ENCODE measurements around the gene AGAP2. TPM values are rescaled to one million over a fixed set of nuclear protein-coding genes. Genes with fewer than 3 reads are reported as not detected.
"Not testable (repeated sequence)": the region's sequence is repeated elsewhere in the genome, so short reads cannot be mapped to it uniquely, and the experiment has no call there.

Gene AGAP2
- total and polyA plus RNA-seq, 9 of the 15 experiments (the other 6 are each of a cell fraction or from before 2014, with no cell fraction given): 0.04 to 0.77 (median 0.28) TPM; not detected in 1

DNA sequence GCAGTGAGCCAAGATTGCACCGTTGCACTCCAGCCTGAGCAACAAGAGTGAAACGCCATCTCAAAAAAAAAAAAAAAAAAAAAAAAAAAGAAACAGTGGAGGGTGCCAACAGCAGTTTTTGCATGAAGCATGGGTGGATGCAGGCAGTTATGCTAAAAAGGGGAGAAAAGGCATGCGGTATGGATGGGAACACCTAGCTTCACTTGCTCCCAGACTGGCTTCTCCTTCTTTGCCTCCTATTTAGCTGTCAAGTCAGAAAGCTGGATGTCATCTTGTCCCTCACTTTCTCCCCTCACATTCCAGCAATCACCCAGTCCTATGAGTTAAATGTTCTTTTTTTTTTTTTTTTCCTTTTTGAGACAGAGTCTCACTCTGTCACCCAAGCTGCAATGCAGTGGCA lies 36.5 kb upstream of the AGAP2 start:
- H2AFZ ChIP-seq (ENCODE audit: low read depth, low read length): no peak overlapping the region
- BruUV-seq (replicated peaks): no TSS peak
- no peak overlapping the region for H3K4me2 ChIP-seq (ENCODE audit: insufficient read depth, low read length)
- H3K27ac ChIP-seq (ENCODE audit: extremely low read depth, low read depth, low read length): no peak overlapping the region
- no peaks in the 10 kb centered on the region for H3K27me3 ChIP-seq (ENCODE audit: control insufficient read depth in 2 of 2, insufficient read depth in 2 of 2, low read length in 2 of 2)
- H3K36me3 ChIP-seq (ENCODE audit: control insufficient read depth, insufficient read depth, low read length): peaks cover 23% of the 10 kb centered on the region
- no peak overlapping the region for H3K9ac ChIP-seq (ENCODE audit: insufficient read depth in 1 of 2, low read depth in 2 of 2, low read length in 2 of 2)
- no peaks in the 10 kb centered on the region for H4K20me1 ChIP-seq (replicated peaks; ENCODE audit: control insufficient read depth, insufficient read depth, low read length)
- no peak for ATAC-seq
- ChIA-PET POLR2A (no interaction called here), CTCF (ENCODE audit: low intra/inter-chr PET ratio) (no interaction called here)
- WGBS (ENCODE audit: insufficient coverage, low coverage, missing lambda C conversion rate): 100% methylated on average over 1 of the region's 3 CpGs
- no peak overlapping the region for H3K4me3 ChIP-seq
- intact Hi-C loops (cut with micrococcal nuclease): no loop called here
- H3K9me1 ChIP-seq (ENCODE audit: control insufficient read depth, insufficient read depth, low read length): no peaks in the 10 kb centered on the region
- FAIRE-seq: no peak
- no peak for DNase-seq (ENCODE audit: extremely low read depth in 1 of 4, low spot score in 3 of 4)
- H3K79me2 ChIP-seq (ENCODE audit: control insufficient read depth, insufficient read depth, low read length): peaks cover 27% of the 10 kb centered on the region
- TF ChIP-seq NR2C1 (IDR thresholded peaks at IDR 0.05): no peak
- no peak for TF ChIP-seq NR2C1 (tag; IDR thresholded peaks at IDR 0.05)
- in situ Hi-C loops (cut with MboI): no loop called here
- peaks cover 15 to 27% of the 10 kb centered on the region in 2 experiments for H3K4me1 ChIP-seq (replicated peaks in 1 of 2; ENCODE audit: control insufficient read depth in 2 of 2, insufficient read depth in 2 of 2, low read length in 2 of 2)
- H3K9me3 ChIP-seq (replicated peaks; ENCODE audit: control insufficient read depth, insufficient read depth, low read depth, low read length): no peaks in the 10 kb centered on the region

DNA sequence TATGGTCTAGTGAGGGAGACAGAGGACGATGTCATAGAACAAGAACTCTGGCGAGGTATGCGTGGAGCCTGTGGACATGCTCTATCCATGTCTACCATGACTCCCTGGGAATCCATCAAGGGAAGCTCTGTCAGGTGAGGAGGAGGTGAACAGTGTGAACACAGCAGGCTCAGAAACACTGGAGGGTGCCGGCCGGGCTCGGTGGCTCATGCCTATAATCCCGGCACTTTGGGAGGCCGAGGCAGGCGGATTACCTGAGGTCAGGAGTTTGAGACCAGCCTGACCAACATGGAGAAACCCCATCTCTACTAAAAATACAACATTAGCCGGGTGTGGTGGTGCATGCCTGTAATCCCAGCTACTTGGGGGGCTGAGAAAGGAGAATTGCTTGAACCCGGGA lies 36.1 kb upstream of the AGAP2 start:
- POLR2A ChIA-PET: interaction anchor here (0.6 kb wide), 1 partner anchor 191 kb away, joined by 3 read pairs; no protein-coding TSS in a partner anchor
- CTCF ChIA-PET (ENCODE audit: low intra/inter-chr PET ratio); DNase-seq (ENCODE audit: extremely low read depth in 1 of 4, low spot score in 3 of 4); H3K27me3 ChIP-seq (ENCODE audit: control insufficient read depth in 2 of 2, insufficient read depth in 2 of 2, low read length in 2 of 2); H3K4me2 ChIP-seq (ENCODE audit: insufficient read depth, low read length); ATAC-seq; H3K9me1 ChIP-seq (ENCODE audit: control insufficient read depth, insufficient read depth, low read length); FAIRE-seq; in situ Hi-C loops (cut with MboI); H3K4me3 ChIP-seq; H3K27ac ChIP-seq (ENCODE audit: extremely low read depth, low read depth, low read length); H3K9ac ChIP-seq (ENCODE audit: insufficient read depth in 1 of 2, low read depth in 2 of 2, low read length in 2 of 2); H3K9me3 ChIP-seq (replicated peaks; ENCODE audit: control insufficient read depth, insufficient read depth, low read depth, low read length); BruUV-seq (replicated peaks); H2AFZ ChIP-seq (ENCODE audit: low read depth, low read length); intact Hi-C loops (cut with micrococcal nuclease); H4K20me1 ChIP-seq (replicated peaks; ENCODE audit: control insufficient read depth, insufficient read depth, low read length): not testable (repeated sequence)
- peaks cover 15 to 27% of the 10 kb centered on the region in 2 experiments for H3K4me1 ChIP-seq (replicated peaks in 1 of 2; ENCODE audit: control insufficient read depth in 2 of 2, insufficient read depth in 2 of 2, low read length in 2 of 2)
- H3K79me2 ChIP-seq (ENCODE audit: control insufficient read depth, insufficient read depth, low read length): peaks cover 27% of the 10 kb centered on the region
- peaks cover 26% of the 10 kb centered on the region for H3K36me3 ChIP-seq (ENCODE audit: control insufficient read depth, insufficient read depth, low read length)
- 92% methylated on average over 9 of the region's 11 CpGs for WGBS (ENCODE audit: insufficient coverage, low coverage, missing lambda C conversion rate)
